Measurements from ENCODE around the gene PATL1. TPM values are rescaled to one million over a fixed set of nuclear protein-coding genes. Genes with fewer than 3 reads are reported as not detected.
A peak's percentile ranks its signal among the peaks of the same experiment; 100 is the strongest.

PATL1 gene
- total RNA-seq (10 to 100 TPM in 2 of 6 donors, 1 to 10 TPM in 4; 6.5 to 12.9 (median 8.1) TPM), polyA plus RNA-seq (1 to 10 TPM; 4.5 to 6.8 TPM)

- Histone ChIP-seq H3K27ac (peak within 1 kb of the TSS; percentile 87 to 95 (median 92)), H3K4me1 (peaks cover 7 to 11% (median 8%) of the 10 kb centered on the region in 3 donors), H3K36me3 (peaks cover 0 to 13% (median 4%) of the 10 kb centered on the region in 3 donors), H3K27me3 (no peaks in the 10 kb centered on the region), H3K4me3 (peak within 1 kb of the TSS; percentile 71 to 86 (median 76)), H3K9me3 (no peaks in the 10 kb centered on the region)
- WGBS, 2 donors = 0% methylated on average over 49 to 68 of the region's 68 CpGs
- ATAC-seq = peak; percentile 93 to 97 (median 95)
- TF ChIP-seq CTCF (IDR thresholded peaks at IDR 0.05) = no peak
- intact Hi-C loops (cut with DNase I) = no loop called here
- peak; percentile 99 to 100 (median 99) for DNase-seq
- FAIRE-seq = no peak
Observed at GRCh38 chr11:59668950-59669610, at the start of gene PATL1. PATL1 (minus strand) TSS chr11:59669037; CDS start chr11:59668895, 142 bp downstream.

GRCh38 chr11:59716051-59716450, 47.2 kb upstream of the PATL1 start:
- H3K9me3 ChIP-seq = no peaks in the 10 kb centered on the region
- H3K27me3 ChIP-seq = peaks cover 0 to 2% (median 0%) of the 10 kb centered on the region in 4 donors
- no peaks in the 10 kb centered on the region for H3K36me3 ChIP-seq
- DNase-seq (no peak), ATAC-seq (no peak), FAIRE-seq (no peak)
- WGBS, 2 donors = 66 to 68% methylated on average over 3 of the region's 3 CpGs
- no peak for TF ChIP-seq CTCF (IDR thresholded peaks at IDR 0.05)
- no peak overlapping the region for H3K4me3 ChIP-seq
- no peak overlapping the region for H3K27ac ChIP-seq
- intact Hi-C loops (cut with DNase I) = no loop called here
- H3K4me1 ChIP-seq = no peaks in the 10 kb centered on the region

- TF ChIP-seq CTCF (IDR thresholded peaks at IDR 0.05) = no peak
- WGBS, 2 donors = 78 to 94% methylated on average over 2 of the region's 2 CpGs
- Histone ChIP-seq H3K27me3 (no peaks in the 10 kb centered on the region), H3K9me3 (no peaks in the 10 kb centered on the region), H3K27ac (no peak within 1 kb of the TSS), H3K4me3 (no peak within 1 kb of the TSS), H3K4me1 (no peaks in the 10 kb centered on the region), H3K36me3 (no peaks in the 10 kb centered on the region)
- no peak for ATAC-seq
- FAIRE-seq = no peak
- no peak for DNase-seq
- intact Hi-C loops (cut with DNase I) = no loop called here
Observed at GRCh38 chr11:59713745-59714144, 44.9 kb upstream of the PATL1 start, which contains the start of gene OR10V1. OR10V1 (minus strand) TSS chr11:59713845; CDS start chr11:59713845, 0 bp downstream.

- intact Hi-C loops (cut with DNase I) = no loop called here
- 33 to 37% methylated on average over 3 of the region's 3 CpGs for WGBS, 2 donors
- no peak for DNase-seq
- Histone ChIP-seq H3K9me3 (no peaks in the 10 kb centered on the region), H3K4me3 (no peak overlapping the region), H3K36me3 (no peaks in the 10 kb centered on the region), H3K4me1 (no peaks in the 10 kb centered on the region), H3K27ac (no peak overlapping the region), H3K27me3 (no peaks in the 10 kb centered on the region)
- TF ChIP-seq CTCF (IDR thresholded peaks at IDR 0.05) = no peak
- no peak for ATAC-seq
- FAIRE-seq = no peak
Observed at GRCh38 chr11:59710136-59710847, 41.5 kb upstream of the PATL1 start.

All from pancreas (tissue), 10 donors.